Measurements from ENCODE around the gene SH2D1B.
"Not testable (repeated sequence)": the region's sequence is repeated elsewhere in the genome, so short reads cannot be mapped to it uniquely, and the experiment has no call there.

SH2D1B gene

GRCh38 chr1:162360237-162360873 is 51.6 kb downstream of the SH2D1B start:
- DNase-seq = no peak

- no peak for DNase-seq
Observed at GRCh38 chr1:162359523-162360236, 52.3 kb downstream of the SH2D1B start.

- no peak for DNase-seq
Observed at GRCh38 chr1:162358928-162359327, 53.0 kb downstream of the SH2D1B start.

- DNase-seq = no peak
Observed at GRCh38 chr1:162357681-162358266, 54.2 kb downstream of the SH2D1B start.

- DNase-seq = no peak
Observed at GRCh38 chr1:162353702-162354101, 58.2 kb downstream of the SH2D1B start.

- no peak for DNase-seq
Observed at GRCh38 chr1:162353078-162353477, 58.9 kb downstream of the SH2D1B start.

GRCh38 chr1:162351874-162352273 is 60.1 kb downstream of the SH2D1B start:
- not testable (repeated sequence) for DNase-seq

GRCh38 chr1:162351246-162351842 is 60.6 kb downstream of the SH2D1B start:
- no peak for DNase-seq

GRCh38 chr1:162349635-162350330 is 62.2 kb downstream of the SH2D1B start:
- DNase-seq = no peak

GRCh38 chr1:162347281-162347680 is 64.7 kb downstream of the SH2D1B start:
- DNase-seq = no peak

Data from activated CD8-positive, alpha-beta memory T cell treated with anti-CD3 and anti-CD28 coated beads, Interleukin-2, amount 50 U/mL, for 4 hours (primary cell).